Ishikawa (cell line): ENCODE results near the gene ATP1A4.

Experiments used
- CEBPB ChIP-seq: IDR thresholded peaks from 2 replicates; pipeline ENCODE4 v1.6.1; 2012
- CREB1 ChIP-seq: IDR thresholded peaks from 2 replicates; pipeline ENCODE4 v1.6.1; 2012; ENCODE audit warnings: low read depth
- EGR1 ChIP-seq: IDR thresholded peaks from 2 replicates; pipeline ENCODE4 v1.6.1; 2012
- EP300 ChIP-seq: IDR thresholded peaks from 2 replicates; pipeline ENCODE4 v1.6.1; 2012; ENCODE audit warnings: borderline replicate concordance
- FOXM1 ChIP-seq: IDR thresholded peaks from 2 replicates; pipeline ENCODE4 v1.6.1; 2012; ENCODE audit warnings: low read depth, borderline replicate concordance
- NFIC ChIP-seq: IDR thresholded peaks from 2 replicates; pipeline ENCODE4 v1.6.1; 2012
- RAD21 ChIP-seq: IDR thresholded peaks from 2 replicates; pipeline ENCODE4 v1.6.1; 2012; ENCODE audit warnings: low read depth
- TAF1 ChIP-seq: IDR thresholded peaks from 2 replicates; pipeline ENCODE4 v1.6.1; 2012; ENCODE audit warnings: low read depth, mild to moderate bottlenecking
- TCF12 ChIP-seq: IDR thresholded peaks from 2 replicates; pipeline ENCODE4 v1.6.1; 2012; ENCODE audit warnings: low read depth
- TEAD4 ChIP-seq: IDR thresholded peaks from 2 replicates; pipeline ENCODE4 v1.6.1; 2012
- YY1 ChIP-seq: IDR thresholded peaks from 2 replicates; pipeline ENCODE4 v1.6.1; 2012; ENCODE audit warnings: low read depth
- ZBTB7A ChIP-seq: IDR thresholded peaks from 2 replicates; pipeline ENCODE4 v1.6.1; 2012; ENCODE audit warnings: low read depth
- TF ChIP-seq, protein P1 (sequence below): IDR thresholded peaks from 2 replicates; pipeline ENCODE4 v1.6.1; 2012
- TF ChIP-seq, protein P2 (sequence below): IDR thresholded peaks from 2 replicates; pipeline ENCODE4 v1.6.1; 2012; ENCODE audit warnings: low read depth, mild to moderate bottlenecking
- TF ChIP-seq, protein P3 (sequence below): IDR thresholded peaks from 2 replicates; pipeline ENCODE4 v1.6.1; 2012

Gene ATP1A4

DNA sequence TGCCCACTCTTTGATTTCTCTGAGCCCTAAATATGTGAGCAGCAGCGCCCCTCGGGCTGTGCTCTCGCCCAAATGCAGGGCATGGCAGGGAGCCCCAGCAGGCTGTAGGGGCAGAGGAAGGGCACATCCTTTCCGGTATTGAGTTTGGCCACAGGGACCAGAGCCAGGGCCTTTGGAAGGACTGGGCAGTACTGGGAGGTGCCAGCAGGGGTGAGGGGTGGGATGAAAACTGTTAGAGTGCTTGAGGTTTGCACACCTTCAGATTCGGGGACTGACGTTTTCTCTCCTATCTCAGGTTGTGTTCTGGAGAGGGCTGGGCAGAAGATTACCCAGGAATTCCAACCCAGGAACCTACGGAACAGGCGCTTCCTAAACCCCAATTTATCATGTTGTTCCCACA lies 38.0 kb upstream of the ATP1A4 start:
- TF ChIP-seq, protein P1, sequence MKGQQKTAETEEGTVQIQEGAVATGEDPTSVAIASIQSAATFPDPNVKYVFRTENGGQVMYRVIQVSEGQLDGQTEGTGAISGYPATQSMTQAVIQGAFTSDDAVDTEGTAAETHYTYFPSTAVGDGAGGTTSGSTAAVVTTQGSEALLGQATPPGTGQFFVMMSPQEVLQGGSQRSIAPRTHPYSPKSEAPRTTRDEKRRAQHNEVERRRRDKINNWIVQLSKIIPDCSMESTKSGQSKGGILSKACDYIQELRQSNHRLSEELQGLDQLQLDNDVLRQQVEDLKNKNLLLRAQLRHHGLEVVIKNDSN: no peak
- TF ChIP-seq FOXM1 (no peak), EGR1 (no peak), RAD21 (no peak), YY1 (no peak), TCF12 (no peak), TEAD4 (no peak), CREB1 (no peak), EP300 (no peak)
- TF ChIP-seq, protein P2, sequence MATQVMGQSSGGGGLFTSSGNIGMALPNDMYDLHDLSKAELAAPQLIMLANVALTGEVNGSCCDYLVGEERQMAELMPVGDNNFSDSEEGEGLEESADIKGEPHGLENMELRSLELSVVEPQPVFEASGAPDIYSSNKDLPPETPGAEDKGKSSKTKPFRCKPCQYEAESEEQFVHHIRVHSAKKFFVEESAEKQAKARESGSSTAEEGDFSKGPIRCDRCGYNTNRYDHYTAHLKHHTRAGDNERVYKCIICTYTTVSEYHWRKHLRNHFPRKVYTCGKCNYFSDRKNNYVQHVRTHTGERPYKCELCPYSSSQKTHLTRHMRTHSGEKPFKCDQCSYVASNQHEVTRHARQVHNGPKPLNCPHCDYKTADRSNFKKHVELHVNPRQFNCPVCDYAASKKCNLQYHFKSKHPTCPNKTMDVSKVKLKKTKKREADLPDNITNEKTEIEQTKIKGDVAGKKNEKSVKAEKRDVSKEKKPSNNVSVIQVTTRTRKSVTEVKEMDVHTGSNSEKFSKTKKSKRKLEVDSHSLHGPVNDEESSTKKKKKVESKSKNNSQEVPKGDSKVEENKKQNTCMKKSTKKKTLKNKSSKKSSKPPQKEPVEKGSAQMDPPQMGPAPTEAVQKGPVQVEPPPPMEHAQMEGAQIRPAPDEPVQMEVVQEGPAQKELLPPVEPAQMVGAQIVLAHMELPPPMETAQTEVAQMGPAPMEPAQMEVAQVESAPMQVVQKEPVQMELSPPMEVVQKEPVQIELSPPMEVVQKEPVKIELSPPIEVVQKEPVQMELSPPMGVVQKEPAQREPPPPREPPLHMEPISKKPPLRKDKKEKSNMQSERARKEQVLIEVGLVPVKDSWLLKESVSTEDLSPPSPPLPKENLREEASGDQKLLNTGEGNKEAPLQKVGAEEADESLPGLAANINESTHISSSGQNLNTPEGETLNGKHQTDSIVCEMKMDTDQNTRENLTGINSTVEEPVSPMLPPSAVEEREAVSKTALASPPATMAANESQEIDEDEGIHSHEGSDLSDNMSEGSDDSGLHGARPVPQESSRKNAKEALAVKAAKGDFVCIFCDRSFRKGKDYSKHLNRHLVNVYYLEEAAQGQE: no peak
- TF ChIP-seq, protein P3, sequence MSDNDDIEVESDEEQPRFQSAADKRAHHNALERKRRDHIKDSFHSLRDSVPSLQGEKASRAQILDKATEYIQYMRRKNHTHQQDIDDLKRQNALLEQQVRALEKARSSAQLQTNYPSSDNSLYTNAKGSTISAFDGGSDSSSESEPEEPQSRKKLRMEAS: no peak

DNA sequence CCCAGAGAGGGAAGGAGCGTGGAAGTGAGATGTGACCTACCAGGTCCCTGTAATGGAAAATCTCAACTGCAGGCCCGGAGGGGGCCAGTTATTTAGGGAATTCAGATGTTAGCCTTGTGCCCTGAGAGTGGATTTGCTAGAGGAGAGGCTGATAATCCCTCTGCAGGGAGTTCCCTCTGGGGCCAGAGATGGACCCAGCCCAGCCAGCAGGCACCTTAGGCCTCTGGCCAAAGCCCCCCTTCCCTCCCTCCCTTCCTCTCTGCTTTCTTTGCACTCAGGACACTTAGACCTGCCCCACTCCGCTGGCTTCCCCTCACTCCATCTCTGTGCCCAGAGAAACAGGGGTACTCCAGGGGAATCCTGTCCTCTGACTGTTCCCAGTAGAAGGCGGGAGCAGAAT lies 37.3 kb upstream of the ATP1A4 start:
- no peak for TF ChIP-seq CREB1
- no peak for TF ChIP-seq EGR1

DNA sequence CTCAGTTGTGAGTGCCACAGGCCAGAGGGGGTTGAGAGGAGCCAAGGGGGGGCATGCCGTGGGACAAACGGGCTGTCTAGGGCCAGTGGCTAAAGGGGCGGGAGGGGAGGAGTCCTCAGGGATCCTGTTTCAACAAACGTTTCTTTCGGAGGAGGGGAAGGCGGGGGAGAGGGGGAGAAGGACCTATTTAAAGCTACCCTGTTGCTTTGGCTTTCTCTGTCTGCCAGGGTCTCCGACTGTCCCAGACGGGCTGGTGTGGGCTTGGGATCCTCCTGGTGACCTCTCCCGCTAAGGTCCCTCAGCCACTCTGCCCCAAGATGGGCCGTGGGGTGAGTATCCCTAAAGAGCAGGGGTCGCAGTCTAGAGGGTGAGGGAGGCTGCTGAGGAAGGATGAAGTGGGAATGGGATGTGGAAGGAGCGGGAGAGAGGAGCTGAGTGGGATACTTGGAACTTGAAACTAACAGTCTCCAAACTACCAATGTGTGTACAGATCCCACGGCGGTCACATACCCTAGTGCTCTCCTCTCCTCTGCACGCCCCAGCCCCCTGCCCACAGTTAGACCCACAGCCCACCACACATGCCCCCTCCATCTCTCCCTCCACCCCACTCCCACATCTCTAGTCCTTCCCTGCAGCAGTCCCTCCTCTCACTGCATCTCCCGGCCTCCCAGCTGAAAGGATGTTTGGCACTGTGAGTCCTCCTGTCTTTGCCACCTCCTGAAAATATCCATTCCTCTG lies 35.7 kb upstream of the ATP1A4 start, which contains the start of gene ATP1A2:
Gene ATP1A2, plus strand, starts transcription at position 215 of the 738 bp plus-strand sequence. Its CDS starts 103 bp downstream, at position 318.
- TF ChIP-seq, protein P2: no peak
- TF ChIP-seq, protein P3: no peak
- TF ChIP-seq FOXM1 (no peak), EGR1 (no peak), EP300 (no peak)

DNA sequence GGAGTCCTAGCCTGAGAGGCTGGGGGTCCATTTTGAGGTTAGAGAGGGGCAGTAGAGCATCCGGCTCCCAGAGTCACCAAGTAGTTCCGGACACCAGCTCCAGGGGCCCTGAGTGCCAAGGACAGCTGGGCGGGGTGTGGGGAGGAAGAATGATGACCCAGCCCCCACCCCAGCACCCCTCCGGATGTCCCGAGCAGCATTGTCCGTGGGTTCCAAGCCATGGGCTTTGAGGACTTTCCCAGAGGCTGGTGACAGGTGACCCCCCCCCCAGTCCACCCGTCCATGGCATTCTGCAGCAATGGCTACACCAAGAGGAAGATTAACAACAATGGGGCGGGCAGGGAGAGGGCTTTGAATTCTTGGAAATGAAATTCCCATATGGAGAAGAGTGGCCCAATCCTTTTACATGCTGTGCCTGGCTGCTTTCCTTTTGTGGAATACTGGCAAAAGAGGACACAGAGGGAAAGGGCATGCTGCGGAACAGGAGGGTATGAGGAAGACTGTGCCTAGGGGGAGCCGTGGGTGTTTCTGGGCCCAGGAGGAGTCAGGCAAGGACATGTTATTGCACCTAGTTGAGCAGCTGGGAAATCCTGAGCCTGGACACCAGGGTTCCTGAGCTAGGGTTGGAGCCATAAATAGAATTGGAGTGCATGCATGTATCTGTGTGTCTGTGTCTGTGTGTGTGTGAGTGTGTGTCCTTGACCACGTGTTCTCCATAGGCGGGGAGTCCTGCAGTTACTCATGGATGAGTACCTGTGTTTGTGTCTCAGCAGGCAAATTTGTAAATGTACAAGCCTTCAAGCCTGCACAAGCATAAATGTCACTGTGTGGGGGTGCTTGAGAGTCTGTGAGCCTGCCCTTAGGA lies 34.9 kb upstream of the ATP1A4 start:
- no peak for TF ChIP-seq TAF1
- TF ChIP-seq FOXM1: no peak
- no peak for TF ChIP-seq TCF12
- no peak for TF ChIP-seq RAD21
- no peak for TF ChIP-seq CREB1
- TF ChIP-seq, protein P1: peak; percentile 33; the same call in 1 of the 2 replicates
- no peak for TF ChIP-seq YY1
- no peak for TF ChIP-seq CEBPB

DNA sequence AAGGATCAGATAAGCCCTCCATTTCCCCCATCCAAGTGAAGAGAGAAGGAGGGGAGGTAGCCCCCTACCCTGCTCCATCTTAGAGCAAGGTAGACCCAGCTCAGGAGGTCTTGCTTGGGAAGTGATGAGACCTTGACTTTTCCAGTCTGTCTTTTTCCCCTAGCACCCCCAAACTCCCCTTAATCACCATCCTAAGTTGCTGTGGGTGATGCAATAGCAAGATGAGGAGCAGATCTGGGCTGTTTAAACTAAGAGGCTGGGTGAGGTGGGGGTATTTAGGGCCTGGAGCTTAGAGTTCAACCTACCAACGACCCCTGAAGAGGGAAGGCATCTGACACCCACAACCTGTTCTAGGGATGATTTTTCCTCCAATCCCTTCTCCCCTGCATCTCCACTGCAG lies 34.1 kb upstream of the ATP1A4 start:
- TF ChIP-seq ZBTB7A: no peak
- TF ChIP-seq CEBPB: 0 out of 2 replicates have a peak, but pooled peaks have one; percentile 26

DNA sequence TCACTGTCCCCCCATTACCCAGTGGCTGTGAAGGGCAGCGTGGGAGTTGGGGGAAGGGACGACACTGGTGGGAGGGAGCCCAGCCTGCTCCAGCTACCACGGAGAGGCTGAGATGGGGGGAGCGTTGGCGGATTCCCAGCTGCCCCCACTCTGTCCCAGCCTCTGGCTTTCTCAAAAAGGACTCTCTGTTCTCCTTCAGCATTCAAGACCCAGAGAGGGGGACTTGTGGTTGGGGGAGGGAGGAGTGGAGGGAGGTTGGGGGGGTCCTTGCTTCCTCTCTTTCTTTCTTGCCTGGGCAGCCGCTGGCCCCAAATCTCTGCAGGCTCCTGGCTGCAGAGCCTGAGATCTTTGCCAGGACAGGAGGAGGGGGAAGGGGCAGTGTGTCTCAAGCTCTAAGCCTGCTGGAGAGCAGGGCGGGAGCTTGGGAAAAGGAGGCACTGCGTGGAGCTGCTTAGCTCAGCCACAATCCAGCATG lies 33.7 kb upstream of the ATP1A4 start:
- TF ChIP-seq NFIC: peak; percentile 44; the same call in 1 of the 2 replicates
- TF ChIP-seq, protein P1: no peak
